Measurements from ENCODE around the gene RNF166. TPM values are rescaled to one million over a fixed set of nuclear protein-coding genes. Genes with fewer than 3 reads are reported as not detected.

The RNF166 gene
- total RNA-seq, 1 donor from 2014 or later, result 31.3 TPM

DNA sequence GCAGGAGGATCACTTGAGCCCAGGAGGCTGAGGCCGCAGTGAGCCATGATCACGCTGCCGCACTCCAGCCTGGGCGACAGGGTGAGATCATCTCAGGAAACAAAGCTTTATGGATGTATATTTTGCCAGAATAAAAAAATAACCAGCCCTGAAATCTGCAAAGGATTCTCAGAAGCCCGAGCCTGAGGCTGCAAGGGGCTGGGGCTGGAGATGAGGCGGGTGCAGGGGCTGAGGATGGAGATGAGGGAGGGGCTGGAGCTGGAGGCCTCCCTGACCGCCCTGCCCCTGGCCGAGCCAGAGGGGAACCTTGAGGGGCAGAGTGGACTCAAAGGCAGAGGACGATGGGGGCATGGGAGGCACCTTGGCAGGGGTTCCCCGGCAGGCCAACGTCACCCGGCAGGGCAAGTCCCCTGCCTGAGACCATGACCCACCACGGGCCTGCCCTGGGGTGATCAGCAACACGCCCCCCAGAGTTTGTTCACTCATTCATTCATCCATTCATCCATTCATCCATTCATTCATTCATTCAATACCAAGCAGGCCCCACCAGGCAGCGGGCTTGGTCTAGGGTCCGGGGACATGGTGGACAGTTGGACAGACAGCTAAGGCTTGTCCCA, 46.3 kb upstream of the RNF166 start:
- DNase-seq (ENCODE audit: low read depth, low spot score), result no peak
- Mint-ChIP-seq H3K4me1 (peaks cover 4% of the 10 kb centered on the region), H3K27me3 (ENCODE audit: low read depth) (no peaks in the 10 kb centered on the region), H3K9me3 (no peaks in the 10 kb centered on the region), H3K36me3 (ENCODE audit: low read depth) (no peaks in the 10 kb centered on the region), H3K4me3 (no peak overlapping the region), H3K27ac (ENCODE audit: unreplicated experiment) (no peak overlapping the region)
- TF ChIP-seq, protein P1, sequence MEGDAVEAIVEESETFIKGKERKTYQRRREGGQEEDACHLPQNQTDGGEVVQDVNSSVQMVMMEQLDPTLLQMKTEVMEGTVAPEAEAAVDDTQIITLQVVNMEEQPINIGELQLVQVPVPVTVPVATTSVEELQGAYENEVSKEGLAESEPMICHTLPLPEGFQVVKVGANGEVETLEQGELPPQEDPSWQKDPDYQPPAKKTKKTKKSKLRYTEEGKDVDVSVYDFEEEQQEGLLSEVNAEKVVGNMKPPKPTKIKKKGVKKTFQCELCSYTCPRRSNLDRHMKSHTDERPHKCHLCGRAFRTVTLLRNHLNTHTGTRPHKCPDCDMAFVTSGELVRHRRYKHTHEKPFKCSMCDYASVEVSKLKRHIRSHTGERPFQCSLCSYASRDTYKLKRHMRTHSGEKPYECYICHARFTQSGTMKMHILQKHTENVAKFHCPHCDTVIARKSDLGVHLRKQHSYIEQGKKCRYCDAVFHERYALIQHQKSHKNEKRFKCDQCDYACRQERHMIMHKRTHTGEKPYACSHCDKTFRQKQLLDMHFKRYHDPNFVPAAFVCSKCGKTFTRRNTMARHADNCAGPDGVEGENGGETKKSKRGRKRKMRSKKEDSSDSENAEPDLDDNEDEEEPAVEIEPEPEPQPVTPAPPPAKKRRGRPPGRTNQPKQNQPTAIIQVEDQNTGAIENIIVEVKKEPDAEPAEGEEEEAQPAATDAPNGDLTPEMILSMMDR (conservative IDR thresholded peaks at IDR 0.05), result no peak

DNA sequence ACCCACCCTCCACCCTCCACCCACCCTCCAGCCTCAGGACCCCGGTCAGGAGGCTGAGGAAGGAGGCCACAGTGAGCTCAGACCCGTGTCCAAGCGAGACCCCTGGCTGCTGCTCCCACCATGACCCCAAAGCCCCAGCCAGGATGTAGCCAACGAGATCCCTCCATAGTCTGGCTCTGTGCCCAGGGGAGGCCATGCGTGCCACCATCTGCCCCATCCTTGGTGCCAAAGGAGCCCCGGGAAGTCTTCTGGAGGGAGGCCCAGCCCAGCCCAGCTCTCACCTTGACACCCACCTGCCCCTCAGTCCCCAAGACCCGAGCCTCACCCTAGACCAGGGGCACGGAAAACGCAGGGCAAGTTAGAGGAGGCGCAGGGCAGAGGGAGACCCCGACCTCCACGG, 44.6 kb upstream of the RNF166 start:
- no peak overlapping the region for H3K27ac Mint-ChIP-seq (ENCODE audit: unreplicated experiment)
- DNase-seq (ENCODE audit: low read depth, low spot score), result no peak
- H3K36me3 Mint-ChIP-seq (ENCODE audit: low read depth), result no peaks in the 10 kb centered on the region
- TF ChIP-seq, protein P1 (conservative IDR thresholded peaks at IDR 0.05), result no peak
- no peaks in the 10 kb centered on the region for H3K27me3 Mint-ChIP-seq (ENCODE audit: low read depth)
- peaks cover 4% of the 10 kb centered on the region for H3K4me1 Mint-ChIP-seq
- H3K9me3 Mint-ChIP-seq, result no peaks in the 10 kb centered on the region
- no peak overlapping the region for H3K4me3 Mint-ChIP-seq

DNA sequence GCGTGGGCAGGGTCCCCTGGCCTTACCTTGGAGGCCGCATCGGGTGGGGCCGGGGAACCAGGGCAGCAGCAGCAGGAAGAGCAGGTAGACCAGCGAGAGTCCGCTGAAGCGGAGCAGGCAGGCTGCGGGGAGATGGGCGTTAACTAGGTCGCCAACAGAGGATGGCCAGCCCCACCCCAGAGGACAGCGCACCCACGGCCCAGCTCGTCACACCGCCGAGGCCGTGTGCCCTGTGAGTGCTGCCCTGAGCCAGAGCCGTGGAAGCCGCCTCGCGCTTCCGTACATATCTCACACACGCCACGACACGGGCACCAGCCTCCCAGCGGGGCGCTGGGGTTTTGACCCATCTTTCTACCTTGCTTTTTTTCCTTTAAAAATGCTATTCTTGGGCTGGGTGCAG, 43.1 kb upstream of the RNF166 start:
- Mint-ChIP-seq H3K27ac (ENCODE audit: unreplicated experiment) (no peak overlapping the region), H3K27me3 (ENCODE audit: low read depth) (no peaks in the 10 kb centered on the region), H3K4me1 (no peaks in the 10 kb centered on the region), H3K36me3 (ENCODE audit: low read depth) (no peaks in the 10 kb centered on the region), H3K4me3 (no peak overlapping the region), H3K9me3 (no peaks in the 10 kb centered on the region)
- DNase-seq (ENCODE audit: low read depth, low spot score), result no peak
- TF ChIP-seq, protein P1 (conservative IDR thresholded peaks at IDR 0.05), result no peak

DNA sequence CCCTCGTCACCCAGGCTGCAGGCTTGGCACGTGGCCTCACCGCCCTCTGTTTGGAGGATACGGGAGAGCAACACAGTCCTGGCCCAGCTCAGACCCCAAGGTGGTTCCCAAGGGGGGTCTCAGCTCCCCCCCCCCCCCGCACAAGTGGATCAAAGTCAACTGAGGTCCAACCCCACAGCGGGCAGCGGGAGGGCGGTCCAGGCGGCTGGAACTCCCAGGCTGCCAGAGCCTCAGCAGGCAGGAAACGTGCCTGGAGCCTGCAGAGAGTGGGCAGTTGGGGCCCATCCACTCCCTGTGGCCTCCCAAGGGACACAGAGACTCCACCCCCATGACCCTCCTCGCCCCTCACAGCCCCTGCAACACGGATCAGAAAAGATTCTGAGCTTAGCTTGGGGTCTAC, 42.2 kb upstream of the RNF166 start:
- H3K27me3 Mint-ChIP-seq (ENCODE audit: low read depth), result no peaks in the 10 kb centered on the region
- no peaks in the 10 kb centered on the region for H3K4me1 Mint-ChIP-seq
- H3K4me3 Mint-ChIP-seq, result no peak overlapping the region
- H3K36me3 Mint-ChIP-seq (ENCODE audit: low read depth), result no peaks in the 10 kb centered on the region
- no peaks in the 10 kb centered on the region for H3K9me3 Mint-ChIP-seq
- peak overlapping the region; percentile 71 for H3K27ac Mint-ChIP-seq (ENCODE audit: unreplicated experiment)
- TF ChIP-seq, protein P1 (conservative IDR thresholded peaks at IDR 0.05), result no peak
- no peak for DNase-seq (ENCODE audit: low read depth, low spot score)

DNA sequence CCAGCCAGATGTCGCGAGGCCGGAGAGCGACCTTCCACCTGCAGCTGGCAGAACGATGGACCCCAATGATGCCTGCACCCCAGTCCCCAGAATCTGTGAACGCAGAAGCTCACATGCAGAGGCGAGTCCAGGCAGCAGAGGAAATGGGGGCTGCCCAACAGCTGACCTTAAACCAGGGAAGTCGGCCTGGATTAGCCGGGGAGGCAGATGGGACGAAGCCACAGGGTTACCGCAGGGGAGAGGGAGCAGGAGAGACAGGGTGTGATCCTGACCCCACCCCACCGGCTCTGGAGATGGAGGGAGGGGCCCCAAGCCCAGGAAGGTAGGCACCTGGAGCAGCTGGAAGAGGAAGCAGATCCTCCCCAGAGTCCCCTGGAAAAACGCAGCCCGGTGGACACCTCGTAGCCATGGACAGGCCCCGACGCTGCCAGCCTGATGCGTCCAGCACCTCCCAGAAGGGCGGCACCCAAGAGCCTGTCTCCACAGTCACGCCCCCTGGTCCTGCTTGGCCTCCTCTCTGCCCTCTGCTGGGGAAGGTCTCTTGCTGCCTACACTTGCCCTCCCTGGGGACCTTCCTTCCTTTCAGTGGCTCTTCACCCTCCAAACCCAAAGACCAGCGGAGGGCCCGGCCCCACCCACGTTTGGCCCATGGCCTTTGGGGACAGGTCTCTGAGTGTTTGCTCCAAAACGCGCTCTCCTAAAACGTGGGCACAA, 41.5 kb upstream of the RNF166 start:
- no peak for DNase-seq (ENCODE audit: low read depth, low spot score)
- no peaks in the 10 kb centered on the region for H3K4me1 Mint-ChIP-seq
- TF ChIP-seq, protein P1 (conservative IDR thresholded peaks at IDR 0.05), result peak; percentile 41
- no peak overlapping the region for H3K4me3 Mint-ChIP-seq
- H3K27me3 Mint-ChIP-seq (ENCODE audit: low read depth), result no peaks in the 10 kb centered on the region
- H3K9me3 Mint-ChIP-seq, result no peaks in the 10 kb centered on the region
- no peaks in the 10 kb centered on the region for H3K36me3 Mint-ChIP-seq (ENCODE audit: low read depth)
- H3K27ac Mint-ChIP-seq (ENCODE audit: unreplicated experiment), result peak overlapping the region; percentile 71
